Stomach (tissue), 9 donors: ENCODE results near the gene TMEM247. TPM values are rescaled to one million over a fixed set of nuclear protein-coding genes. Genes with fewer than 3 reads are reported as not detected.

Experiments used
- DNase-seq, 2 donors: peaks; one replicate each; pipeline versions ENCODE4 v3.0.0 to v3.0.0-alpha.2; 2013 to 2019
- H3K27ac ChIP-seq, 5 donors: fragments of 200-600 bp in 4 of 5; sonication (generic) in 4 of 5; one replicate each; pipeline ENCODE4 v1.5.1; 2013 to 2019; ENCODE audit warnings: mild to moderate bottlenecking in 1 of 5, moderate library complexity in 1 of 5
- H3K27me3 ChIP-seq, 3 donors: fragments of 200-600 bp; sonication (generic); one replicate each; pipeline ENCODE4 v1.5.1; 2017 to 2019; ENCODE audit warnings: mixed run types in 1 of 3
- H3K36me3 ChIP-seq, 4 donors: fragments of 200-600 bp; sonication (generic); 1 replicate in 3 of 4; 2 replicates in 1 of 4; pipeline ENCODE4 v1.5.1; 2016 to 2019
- H3K4me1 ChIP-seq, 4 donors: fragments of 200-600 bp; sonication (generic); one replicate each; pipeline ENCODE4 v1.5.1; 2016 to 2019
- H3K4me3 ChIP-seq, 4 donors: fragments of 200-600 bp; sonication (generic) in 3 of 4; one replicate each; pipeline ENCODE4 v1.5.1; 2016 to 2019; ENCODE audit warnings: mild to moderate bottlenecking in 1 of 4
- H3K9me3 ChIP-seq, 4 donors: fragments of 200-600 bp; sonication (generic); one replicate each; pipeline ENCODE4 v1.5.1; 2016 to 2019
- EP300 ChIP-seq: sonication (generic); formaldehyde crosslinking; IDR thresholded peaks from one replicate; pipeline ENCODE4 v1.6.1; 2017; ENCODE audit warnings: antibody characterized with exemption
- POLR2A ChIP-seq, 4 donors: fragments of 450-650 bp; IDR thresholded peaks; one replicate each; pipeline ENCODE4 v1.6.1; 2016; ENCODE audit warnings: antibody characterized with exemption in 4 of 4, control low read depth in 2 of 4, mild to moderate bottlenecking in 1 of 4, moderate library complexity in 1 of 4
- POLR2AphosphoS5 ChIP-seq, 3 donors: sonication (generic); formaldehyde crosslinking; IDR thresholded peaks; one replicate each; pipeline ENCODE4 v1.6.1; 2016; ENCODE audit warnings: antibody characterized with exemption in 3 of 3
- WGBS, 5 donors: extraction: QIAGEN DNeasy Blood & Tissue Kit in 3 of 5; methylation state at CpG; one replicate each; pipeline versions ENCODE4 v1.1.5 to v1.1.7; 2013 to 2018; 5-methylcytosine and 5-hydroxymethylcytosine counted together
- intact Hi-C: fragments of 100-400 bp; cut with DNase I; formaldehyde crosslinking; loops from one replicate; pipeline ENCODE4 v1.15.1; 2023; ENCODE audit warnings: low total_unique reads
- polyA plus RNA-seq, 3 donors: library from polyadenylated mRNA; stranded (reverse); fragments of 200-250 nt; gene quantifications; one replicate each; pipeline ENCODE4 v1.2.3, GENCODE V29; 2013
- total RNA-seq, 5 donors: library from RNA; depleted of rRNA; stranded (reverse); fragments of >200 nt; gene quantifications; one replicate each; pipeline versions ENCODE4 v1.1.0 to v1.2.3, GENCODE V29; 2014 to 2016
- TF ChIP-seq, protein P1 (sequence below), 7 experiments: fragments of 450-650 bp in 4 of 7; fragments of 200-600 bp in 3 of 7; sonication (generic) in 3 of 7; IDR thresholded peaks; one replicate each; pipeline ENCODE4 v1.5.1; 2016 to 2019; ENCODE audit warnings: antibody characterized with exemption in 7 of 7, control low read depth in 2 of 7, mild to moderate bottlenecking in 1 of 7
- donor health status: healthy with polysubstance abuse.
- donor health status: Bipolar disorder and iron deficiency.
- donor health status: healthy.

TMEM247 gene
- total and polyA plus RNA-seq, 8 donors: not detected

GRCh38 chr2:46456789-46457188 is 22.6 kb upstream of the TMEM247 start:
- H3K27me3 ChIP-seq: no peaks in the 10 kb centered on the region
- 89 to 99% (median 94%) methylated on average over 7 of the region's 7 CpGs for WGBS, 5 donors
- no peak overlapping the region for H3K4me3 ChIP-seq
- TF ChIP-seq, protein P1, sequence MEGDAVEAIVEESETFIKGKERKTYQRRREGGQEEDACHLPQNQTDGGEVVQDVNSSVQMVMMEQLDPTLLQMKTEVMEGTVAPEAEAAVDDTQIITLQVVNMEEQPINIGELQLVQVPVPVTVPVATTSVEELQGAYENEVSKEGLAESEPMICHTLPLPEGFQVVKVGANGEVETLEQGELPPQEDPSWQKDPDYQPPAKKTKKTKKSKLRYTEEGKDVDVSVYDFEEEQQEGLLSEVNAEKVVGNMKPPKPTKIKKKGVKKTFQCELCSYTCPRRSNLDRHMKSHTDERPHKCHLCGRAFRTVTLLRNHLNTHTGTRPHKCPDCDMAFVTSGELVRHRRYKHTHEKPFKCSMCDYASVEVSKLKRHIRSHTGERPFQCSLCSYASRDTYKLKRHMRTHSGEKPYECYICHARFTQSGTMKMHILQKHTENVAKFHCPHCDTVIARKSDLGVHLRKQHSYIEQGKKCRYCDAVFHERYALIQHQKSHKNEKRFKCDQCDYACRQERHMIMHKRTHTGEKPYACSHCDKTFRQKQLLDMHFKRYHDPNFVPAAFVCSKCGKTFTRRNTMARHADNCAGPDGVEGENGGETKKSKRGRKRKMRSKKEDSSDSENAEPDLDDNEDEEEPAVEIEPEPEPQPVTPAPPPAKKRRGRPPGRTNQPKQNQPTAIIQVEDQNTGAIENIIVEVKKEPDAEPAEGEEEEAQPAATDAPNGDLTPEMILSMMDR (IDR thresholded peaks at IDR 0.05): no peak
- TF ChIP-seq POLR2AphosphoS5 (IDR thresholded peaks at IDR 0.05) (no peak), POLR2A (IDR thresholded peaks at IDR 0.05) (no peak), EP300 (no peak)
- H3K9me3 ChIP-seq: no peaks in the 10 kb centered on the region
- H3K4me1 ChIP-seq: peaks cover 9 to 37% (median 23%) of the 10 kb centered on the region in 4 donors
- H3K27ac ChIP-seq: no peak overlapping the region
- no peak for DNase-seq
- no peaks in the 10 kb centered on the region for H3K36me3 ChIP-seq
- intact Hi-C loops: loop anchor here (10.0 kb wide), 1 partner anchor 72 kb away; no protein-coding TSS in a partner anchor

- Histone ChIP-seq H3K36me3 (no peaks in the 10 kb centered on the region), H3K27me3 (no peaks in the 10 kb centered on the region), H3K27ac (no peak overlapping the region), H3K4me1 (peaks cover 9 to 32% (median 22%) of the 10 kb centered on the region in 4 donors), H3K4me3 (no peak overlapping the region), H3K9me3 (no peaks in the 10 kb centered on the region)
- 78 to 86% (median 80%) methylated on average over 8 to 9 of the region's 9 CpGs for WGBS, 5 donors
- TF ChIP-seq, protein P1 (IDR thresholded peaks at IDR 0.05): no peak
- TF ChIP-seq POLR2AphosphoS5 (IDR thresholded peaks at IDR 0.05) (no peak), POLR2A (IDR thresholded peaks at IDR 0.05) (no peak), EP300 (no peak)
- peak in 1 of 2 donors; percentile 46 for DNase-seq
- intact Hi-C loops: loop anchor here (10.0 kb wide), 1 partner anchor 74 kb away; no protein-coding TSS in a partner anchor
Measured at GRCh38 chr2:46458763-46459500, 20.4 kb upstream of the TMEM247 start.

DNA sequence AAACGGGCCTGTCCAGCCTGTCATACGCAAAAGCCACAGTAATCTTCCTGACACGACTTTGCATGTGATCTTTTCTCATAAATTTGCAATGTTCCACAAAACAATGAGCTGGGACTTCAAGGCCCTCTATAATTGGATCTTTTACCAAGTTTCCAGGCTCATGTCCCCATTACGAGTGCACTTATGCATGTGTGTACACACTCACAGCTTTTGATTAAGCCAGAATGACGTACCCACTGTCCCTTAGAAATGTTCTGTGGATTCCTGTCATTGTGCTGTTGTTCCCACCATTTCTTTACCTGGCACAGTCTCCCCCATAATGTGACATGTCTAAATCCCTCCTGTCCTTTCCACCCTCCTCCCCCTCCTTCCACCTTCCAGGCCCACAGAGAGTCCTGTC is 19.7 kb upstream of the TMEM247 start:
- Histone ChIP-seq H3K4me1 (peaks cover 9 to 39% (median 25%) of the 10 kb centered on the region in 4 donors), H3K36me3 (no peaks in the 10 kb centered on the region), H3K9me3 (no peaks in the 10 kb centered on the region), H3K27me3 (no peaks in the 10 kb centered on the region), H3K4me3 (no peak overlapping the region), H3K27ac (peak overlapping the region in 1 of 5 donors; percentile 65)
- TF ChIP-seq POLR2A (IDR thresholded peaks at IDR 0.05) (no peak), EP300 (no peak), POLR2AphosphoS5 (IDR thresholded peaks at IDR 0.05) (no peak)
- TF ChIP-seq, protein P1 (IDR thresholded peaks at IDR 0.05): no peak
- 62 to 78% (median 67%) methylated on average over 5 of the region's 5 CpGs for WGBS, 5 donors
- DNase-seq: no peak
- intact Hi-C loops: loop anchor here (10.0 kb wide), 1 partner anchor 75 kb away; no protein-coding TSS in a partner anchor

DNA sequence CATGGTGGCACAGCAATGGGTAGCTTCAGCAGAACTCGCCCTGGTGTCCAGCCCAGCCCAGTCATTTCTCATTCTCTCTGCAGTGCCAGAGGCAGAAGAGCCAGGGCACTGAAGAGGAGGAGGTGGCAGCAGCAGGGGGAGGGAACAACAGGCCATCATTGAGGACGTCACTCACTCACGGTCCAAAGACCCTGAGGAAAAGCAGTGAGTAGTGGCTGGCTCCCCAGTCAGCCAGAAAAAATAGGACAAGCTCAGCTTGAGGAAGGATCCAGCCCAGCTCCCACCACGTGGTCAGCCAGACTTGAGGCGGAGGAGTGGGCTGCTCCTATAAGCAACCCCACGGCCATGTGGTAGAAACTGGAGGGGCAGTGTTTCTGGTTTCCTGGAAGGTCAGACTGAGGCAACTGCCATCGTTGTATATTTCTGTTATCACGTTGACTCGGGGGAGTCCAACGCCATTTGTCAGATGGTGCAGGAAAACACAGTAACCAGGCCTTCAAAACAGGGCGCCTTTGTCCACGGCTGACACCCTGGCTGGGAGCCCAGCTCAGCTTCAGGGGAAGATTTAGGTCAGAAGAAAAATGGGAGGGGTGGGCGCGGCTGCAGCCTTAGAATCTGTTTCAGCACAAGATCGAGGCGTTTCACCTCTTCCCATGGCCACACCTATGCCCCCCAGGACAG is 19.0 kb upstream of the TMEM247 start:
- TF ChIP-seq EP300 (no peak), POLR2AphosphoS5 (IDR thresholded peaks at IDR 0.05) (no peak)
- TF ChIP-seq, protein P1 (IDR thresholded peaks at IDR 0.05): no peak
- H3K27ac ChIP-seq: peak overlapping the region in 4 of 5 donors; percentile 34 to 65 (median 42)
- H3K27me3 ChIP-seq: no peaks in the 10 kb centered on the region
- no peak overlapping the region for H3K4me3 ChIP-seq
- no peaks in the 10 kb centered on the region for H3K36me3 ChIP-seq
- H3K4me1 ChIP-seq: peaks cover 9 to 40% (median 25%) of the 10 kb centered on the region in 4 donors
- WGBS, 5 donors: 38 to 49% (median 43%) methylated on average over 16 of the region's 16 CpGs
- DNase-seq: peak; percentile 33 to 89
- intact Hi-C loops: no loop called here
- H3K9me3 ChIP-seq: no peaks in the 10 kb centered on the region
